Measurements from ENCODE around the gene RASGRF1.

DNA sequence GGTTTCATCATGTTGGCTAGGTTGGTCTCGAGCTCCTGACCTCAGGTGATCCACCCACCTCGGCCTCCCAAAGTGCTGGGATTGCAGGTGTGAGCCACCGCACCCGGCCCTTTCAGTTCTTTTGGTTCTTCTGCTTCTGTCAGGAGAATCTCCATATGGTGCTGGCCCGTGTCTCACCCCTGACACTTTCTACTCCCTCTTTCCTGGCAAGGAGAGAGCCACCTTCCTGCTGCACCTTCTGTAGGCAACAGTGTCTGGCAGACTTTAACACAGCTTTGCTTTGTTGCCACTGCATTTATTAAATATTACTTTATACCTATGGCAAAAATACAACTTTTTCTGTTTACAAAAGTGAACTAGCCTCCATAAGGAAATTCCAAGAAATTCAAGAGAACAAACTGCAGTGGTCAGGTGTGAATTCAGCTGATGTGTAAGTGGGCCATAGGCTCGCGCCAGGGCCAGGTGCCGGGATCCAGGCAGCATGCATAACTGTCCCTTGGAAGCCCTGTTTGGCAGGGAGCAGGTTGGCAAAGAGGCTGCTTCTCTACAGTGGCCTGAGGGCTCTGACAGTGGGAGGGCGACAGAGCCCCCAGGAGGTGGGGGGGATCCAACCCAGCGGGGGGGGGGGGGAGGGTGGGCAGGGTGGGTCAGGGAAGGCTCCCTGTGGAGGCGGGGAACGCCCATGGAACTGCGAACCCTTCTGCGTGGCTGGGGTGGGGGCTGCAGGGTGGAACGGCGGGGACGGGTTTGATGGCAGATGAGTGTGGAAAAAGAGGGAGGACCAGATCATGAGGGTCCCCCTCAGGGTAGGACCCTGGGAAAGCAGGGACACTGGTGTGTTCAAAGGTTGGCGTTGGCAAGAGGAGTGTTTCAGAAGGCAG is 166.9 kb downstream of the RASGRF1 start:
- no peak for TF ChIP-seq YY1 (IDR thresholded peaks at IDR 0.05; ENCODE audit: insufficient read depth, insufficient read length)
- TF ChIP-seq ZNF274 (IDR thresholded peaks at IDR 0.05; ENCODE audit: low read depth, low read length): no peak
- no peak for TF ChIP-seq SUZ12 (IDR thresholded peaks at IDR 0.05; ENCODE audit: extremely low read depth, insufficient read depth, insufficient read length)

Measured in NT2/D1 (cell line).